Brain microvascular endothelial cell (primary cell): ENCODE measurements around the gene ABCA3.
A peak's percentile ranks its signal among the peaks of the same experiment; 100 is the strongest.
"Not testable (repeated sequence)": the region's sequence is repeated elsewhere in the genome, so short reads cannot be mapped to it uniquely, and the experiment has no call there.

ENCODE experiments used
- DNase-seq: peaks from one replicate; pipeline ENCODE4 v3.0.0-alpha.2; 2020
- H3K27ac ChIP-seq: fragments of 250-450 bp; sonication (Bioruptor Pico); 2 replicates; pipeline ENCODE4 v1.5.1; 2020; ENCODE audit warnings: mild to moderate bottlenecking, moderate library complexity
- H3K27me3 ChIP-seq: fragments of 250-450 bp; sonication (Bioruptor Pico); replicated peaks from 2 replicates; pipeline ENCODE4 v1.5.1; 2020; ENCODE audit warnings: mild to moderate bottlenecking
- H3K36me3 ChIP-seq: fragments of 250-450 bp; sonication (Bioruptor Pico); replicated peaks from 2 replicates; pipeline ENCODE4 v1.5.1; 2020; ENCODE audit warnings: mild to moderate bottlenecking
- H3K4me3 ChIP-seq: 2 replicates; pipeline ENCODE4 v1.5.1; 2011; ENCODE audit warnings: low read depth, mild to moderate bottlenecking, control low read depth, low read length, moderate library complexity
- in situ Hi-C: cut with HindIII; loops from 2 replicates; pipeline ENCODE4 v1.10.0; 2017; ENCODE audit warnings: low sequenced_read_pairs, low pct_ligation_motif_present
- TF ChIP-seq, protein P1 (sequence below): IDR thresholded peaks from 2 replicates; pipeline ENCODE4 v1.5.1; 2011; ENCODE audit warnings: low read depth, mild to moderate bottlenecking, moderate library complexity, low read length, control low read depth, inconsistent platforms; ENCODE audit errors: missing control alignments

ABCA3 gene

DNA sequence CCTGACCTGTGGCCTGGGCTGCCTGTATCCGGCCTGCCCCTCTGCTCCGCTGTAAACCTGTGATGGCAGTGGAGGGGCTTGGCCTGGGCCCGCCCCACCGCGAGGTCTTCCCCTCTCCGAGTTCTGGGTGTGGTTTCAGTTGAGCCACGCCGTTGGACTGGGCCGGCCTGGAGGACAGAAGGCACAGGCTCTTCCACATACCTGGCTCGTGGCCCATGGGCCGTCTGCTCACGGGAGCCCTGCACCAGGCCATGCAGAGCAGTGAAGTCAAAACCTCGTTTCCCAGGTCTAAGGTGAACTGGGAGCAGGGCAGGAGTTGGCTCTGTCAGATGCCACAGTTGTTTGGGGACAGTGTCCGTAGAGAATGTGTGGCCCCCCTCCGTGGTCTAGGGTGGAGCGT, 67.0 kb downstream of the ABCA3 start:
- TF ChIP-seq, protein P1, sequence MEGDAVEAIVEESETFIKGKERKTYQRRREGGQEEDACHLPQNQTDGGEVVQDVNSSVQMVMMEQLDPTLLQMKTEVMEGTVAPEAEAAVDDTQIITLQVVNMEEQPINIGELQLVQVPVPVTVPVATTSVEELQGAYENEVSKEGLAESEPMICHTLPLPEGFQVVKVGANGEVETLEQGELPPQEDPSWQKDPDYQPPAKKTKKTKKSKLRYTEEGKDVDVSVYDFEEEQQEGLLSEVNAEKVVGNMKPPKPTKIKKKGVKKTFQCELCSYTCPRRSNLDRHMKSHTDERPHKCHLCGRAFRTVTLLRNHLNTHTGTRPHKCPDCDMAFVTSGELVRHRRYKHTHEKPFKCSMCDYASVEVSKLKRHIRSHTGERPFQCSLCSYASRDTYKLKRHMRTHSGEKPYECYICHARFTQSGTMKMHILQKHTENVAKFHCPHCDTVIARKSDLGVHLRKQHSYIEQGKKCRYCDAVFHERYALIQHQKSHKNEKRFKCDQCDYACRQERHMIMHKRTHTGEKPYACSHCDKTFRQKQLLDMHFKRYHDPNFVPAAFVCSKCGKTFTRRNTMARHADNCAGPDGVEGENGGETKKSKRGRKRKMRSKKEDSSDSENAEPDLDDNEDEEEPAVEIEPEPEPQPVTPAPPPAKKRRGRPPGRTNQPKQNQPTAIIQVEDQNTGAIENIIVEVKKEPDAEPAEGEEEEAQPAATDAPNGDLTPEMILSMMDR = no peak
- in situ Hi-C loops = no loop called here
- no peak overlapping the region for H3K27ac ChIP-seq
- no peaks in the 10 kb centered on the region for H3K36me3 ChIP-seq
- no peak for DNase-seq
- no peaks in the 10 kb centered on the region for H3K27me3 ChIP-seq
- no peak overlapping the region for H3K4me3 ChIP-seq

DNA sequence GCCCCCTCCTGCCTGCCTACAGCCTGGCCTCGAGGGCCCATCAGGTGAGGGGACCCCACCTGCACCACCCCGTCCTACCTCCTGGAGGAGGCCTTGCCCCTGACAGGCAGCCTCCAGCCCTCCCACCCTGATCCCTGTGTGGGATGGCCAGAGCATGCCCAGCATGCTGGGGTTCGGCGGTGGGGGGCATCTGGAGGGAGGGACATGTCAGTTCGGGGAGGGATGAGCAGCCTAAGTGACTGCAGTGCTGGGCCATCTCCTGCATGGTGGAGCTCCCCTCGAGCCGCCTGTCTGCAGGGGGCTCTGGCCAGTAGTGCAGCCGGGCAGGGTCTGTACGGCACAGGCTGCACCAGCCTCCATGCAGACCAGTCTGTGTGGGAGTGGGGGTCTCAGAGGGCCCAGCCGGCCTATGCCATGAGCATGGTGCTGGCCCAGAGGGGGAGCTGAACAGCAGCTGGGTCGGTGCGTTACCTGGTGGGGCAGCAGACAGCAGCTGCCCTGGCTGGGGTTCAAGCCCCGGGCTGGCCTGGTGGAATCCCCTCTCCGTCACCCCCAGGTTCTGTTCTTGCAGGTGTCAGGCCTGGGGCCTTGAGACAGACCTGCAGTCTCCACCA, 68.6 kb downstream of the ABCA3 start:
- TF ChIP-seq, protein P1 = no peak
- Histone ChIP-seq H3K36me3 (no peaks in the 10 kb centered on the region), H3K4me3 (no peak overlapping the region), H3K27ac (no peak overlapping the region), H3K27me3 (no peaks in the 10 kb centered on the region)
- DNase-seq = no peak
- in situ Hi-C loops = no loop called here

DNA sequence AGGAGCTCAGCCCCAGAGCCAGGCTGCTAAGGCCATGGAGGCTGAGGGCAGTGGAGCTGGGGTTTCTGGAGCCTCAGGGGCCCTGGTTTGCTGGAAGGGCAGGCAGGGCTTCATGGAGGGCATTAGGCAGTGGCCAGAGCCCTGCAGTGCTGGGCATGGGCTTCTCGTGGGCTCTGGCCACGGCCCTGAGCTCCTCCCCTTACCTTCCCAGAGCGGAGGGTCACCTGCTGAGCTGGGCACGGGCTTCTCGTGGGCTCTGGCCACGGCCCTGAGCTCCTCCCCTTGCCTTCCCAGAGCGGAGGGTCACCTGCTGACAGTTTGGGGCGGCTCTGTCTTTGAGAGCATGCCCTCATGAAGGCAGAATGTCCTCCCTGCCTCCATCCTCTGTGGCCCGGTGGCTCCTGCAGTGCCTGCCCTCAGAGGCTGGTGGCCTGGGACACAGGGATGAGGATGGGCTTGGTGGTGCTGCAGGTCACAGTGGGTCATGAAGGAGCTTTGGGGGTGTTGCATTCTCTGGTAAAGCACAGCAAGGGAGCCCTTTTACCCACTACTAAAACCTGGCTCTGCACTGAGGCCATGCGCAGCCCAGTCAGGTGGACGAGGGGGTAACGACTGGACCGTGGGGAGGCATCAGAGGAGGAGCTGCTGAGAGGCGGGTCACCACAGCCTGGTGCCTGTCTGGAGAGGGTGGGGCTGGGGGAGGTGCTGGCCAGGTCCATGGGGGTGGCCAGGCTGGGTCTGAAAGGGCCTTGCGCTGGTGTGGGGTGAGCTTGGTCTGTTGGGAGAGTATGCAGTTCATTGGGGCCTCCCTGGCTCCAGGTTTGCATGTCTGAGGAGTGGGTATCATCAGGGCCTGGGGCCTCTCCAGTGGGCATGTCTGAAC, 69.7 kb downstream of the ABCA3 start:
- no peak overlapping the region for H3K4me3 ChIP-seq
- no peak for DNase-seq
- in situ Hi-C loops = no loop called here
- no peaks in the 10 kb centered on the region for H3K36me3 ChIP-seq
- no peaks in the 10 kb centered on the region for H3K27me3 ChIP-seq
- TF ChIP-seq, protein P1 = no peak
- H3K27ac ChIP-seq = no peak overlapping the region

DNA sequence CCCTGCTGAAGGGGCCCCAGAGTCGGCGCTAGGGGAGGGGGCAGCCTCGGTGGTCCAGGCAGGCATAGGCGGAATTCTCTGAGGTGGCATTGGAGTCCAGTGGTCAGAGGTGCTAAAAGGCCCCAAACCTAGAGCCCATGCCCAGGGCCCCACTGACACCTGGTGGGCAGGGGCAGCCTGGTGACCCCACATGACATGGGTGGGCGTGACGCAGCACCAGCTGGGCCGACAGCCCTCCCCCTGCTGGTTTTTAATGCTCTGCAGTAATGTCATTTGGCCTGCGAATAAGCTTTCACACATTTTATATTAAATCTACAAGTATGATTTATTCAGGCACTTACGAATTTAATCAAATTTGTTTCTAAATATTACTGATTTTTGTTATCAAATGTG, 70.5 kb downstream of the ABCA3 start:
- TF ChIP-seq, protein P1 = no peak
- no peaks in the 10 kb centered on the region for H3K27me3 ChIP-seq
- in situ Hi-C loops = no loop called here
- H3K36me3 ChIP-seq = no peaks in the 10 kb centered on the region
- no peak overlapping the region for H3K27ac ChIP-seq
- no peak overlapping the region for H3K4me3 ChIP-seq
- DNase-seq = no peak

DNA sequence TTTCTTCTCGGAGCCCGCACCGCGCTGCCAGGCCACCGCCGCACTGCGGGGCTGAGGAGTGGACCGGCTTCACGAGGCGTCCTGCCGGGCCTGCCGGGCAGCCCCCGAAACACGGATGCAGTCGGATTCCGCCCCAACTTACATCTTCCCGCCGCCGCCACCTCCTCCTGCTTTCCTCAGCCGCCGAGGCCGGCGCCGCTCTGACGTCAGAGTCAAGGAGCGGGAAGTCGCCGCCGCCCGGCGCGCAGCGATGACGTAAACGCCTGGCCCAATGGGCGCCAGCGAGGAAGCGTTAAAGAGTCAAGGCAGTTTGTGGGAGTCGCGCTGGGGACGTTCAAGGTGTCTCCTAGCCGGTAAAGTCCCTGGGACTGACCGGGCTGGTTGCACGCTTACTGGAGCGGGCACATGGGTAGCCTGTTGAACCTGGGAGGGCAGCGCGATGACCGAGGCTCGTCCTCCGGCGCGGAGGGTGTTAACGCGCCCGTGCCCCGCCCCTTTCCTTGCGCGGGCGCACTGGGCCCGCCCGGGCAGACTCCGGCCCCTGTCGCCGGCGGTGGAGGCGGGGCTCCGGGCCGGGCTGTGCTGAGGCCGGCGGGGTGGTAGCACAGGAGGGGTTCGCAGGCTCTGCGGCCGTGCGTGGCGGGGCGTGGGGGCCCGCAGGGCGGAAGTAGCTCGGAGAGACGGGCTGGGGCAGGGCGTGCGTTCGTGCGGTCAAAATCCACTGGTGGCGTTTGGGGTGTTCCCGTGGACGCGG, 72.4 kb downstream of the ABCA3 start, which contains the start of gene RNPS1:
RNPS1 (minus strand) TSS at position 214 of the 754 bp plus-strand sequence. CDS start 3,483 bp downstream, outside the sequence.
- no peaks in the 10 kb centered on the region for H3K27me3 ChIP-seq

DNA sequence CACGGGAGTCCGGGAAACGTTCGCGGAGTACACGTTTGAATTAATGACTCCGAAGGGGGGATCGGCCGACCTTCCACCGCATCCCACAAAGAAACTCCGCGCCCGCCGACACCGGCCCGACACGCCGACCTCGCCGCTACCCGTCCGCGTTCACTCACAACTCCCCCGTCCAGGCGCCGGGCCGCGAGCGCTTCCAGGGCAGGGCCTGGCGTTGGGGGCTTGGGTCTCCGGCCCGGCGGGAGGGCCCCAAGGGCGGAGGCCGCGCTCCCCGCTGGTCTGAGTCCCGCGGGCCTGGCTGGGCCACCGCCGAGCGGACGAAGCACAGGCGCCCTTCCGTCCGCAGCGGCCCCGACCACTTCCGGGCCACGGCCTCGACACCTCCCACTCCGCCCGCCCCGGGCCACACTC, 73.0 kb downstream of the ABCA3 start:
- H3K27me3 ChIP-seq, DNase-seq, in situ Hi-C loops: not testable (repeated sequence)
- Histone ChIP-seq H3K27ac (peak overlapping the region; percentile 93), H3K36me3 (peaks cover 16% of the 10 kb centered on the region), H3K4me3 (peak overlapping the region; percentile 92)

More for the DNA sequence above, 72.4 kb downstream of the ABCA3 start, which contains the start of gene RNPS1:
- in situ Hi-C loops = no loop called here
- TF ChIP-seq, protein P1 = no peak
- peak within 1 kb of the TSS; percentile 92 for H3K4me3 ChIP-seq
- H3K36me3 ChIP-seq = peaks cover 10% of the 10 kb centered on the region
- peak; percentile 90 for DNase-seq
- H3K27ac ChIP-seq = peak within 1 kb of the TSS; percentile 93

DNA sequence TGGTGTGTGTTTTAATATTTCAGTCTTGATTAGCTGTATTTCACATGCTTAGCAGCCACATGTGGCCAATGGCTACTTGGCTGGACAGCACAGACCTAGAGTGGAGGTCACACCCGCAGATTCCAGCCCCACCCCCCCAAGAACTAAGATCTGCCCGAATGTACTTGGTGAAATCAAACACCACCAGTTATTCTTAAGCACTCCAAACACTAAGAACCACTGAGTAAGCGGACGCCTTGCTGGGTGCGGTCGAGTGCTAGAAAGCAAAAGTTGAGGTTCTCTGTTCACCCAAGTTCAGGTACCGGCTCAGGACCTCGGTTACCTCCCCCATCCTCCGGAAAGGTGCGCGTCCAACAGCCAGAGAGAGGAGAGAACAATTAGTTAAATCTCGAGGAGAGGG, 73.6 kb downstream of the ABCA3 start:
- H3K36me3 ChIP-seq = peaks cover 22% of the 10 kb centered on the region
- H3K4me3 ChIP-seq = peak overlapping the region; percentile 92
- in situ Hi-C loops, H3K27me3 ChIP-seq, H3K27ac ChIP-seq: not testable (repeated sequence)
- peak; percentile 22 for DNase-seq

DNA sequence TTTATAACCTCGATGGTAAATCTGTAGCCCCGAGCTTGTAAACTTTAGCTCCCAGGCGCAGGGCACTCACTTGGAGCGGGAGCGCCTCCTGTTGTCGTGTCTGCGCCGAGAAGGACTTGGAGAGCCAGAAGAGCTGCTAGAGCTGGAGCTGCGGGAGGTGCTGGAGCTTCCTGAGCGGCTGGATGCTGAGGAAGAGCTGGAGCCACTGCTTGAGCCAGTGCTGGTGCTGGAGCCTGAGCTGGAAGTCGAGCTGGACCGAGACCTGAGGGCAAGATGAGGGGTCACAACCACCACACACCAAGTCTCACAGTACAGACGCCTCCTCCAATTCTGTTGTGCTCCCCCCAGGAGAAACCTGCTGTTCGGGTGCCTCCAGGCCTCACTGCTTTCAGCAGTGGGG, 77.5 kb downstream of the ABCA3 start:
- peaks cover 48% of the 10 kb centered on the region for H3K36me3 ChIP-seq
- in situ Hi-C loops, H3K27ac ChIP-seq, H3K27me3 ChIP-seq, H3K4me3 ChIP-seq, DNase-seq: not testable (repeated sequence)
